GM21526 (cell line): ENCODE measurements around the gene PRIMA1.

Experiments used
- ATAC-seq: cut with Tn5 transposase; IDR thresholded peaks from one replicate; pipeline ENCODE4 v1.9.1; 2021; ENCODE audit warnings: moderate library complexity; ENCODE audit not compliant: unreplicated experiment, low FRiP score

The PRIMA1 gene

DNA sequence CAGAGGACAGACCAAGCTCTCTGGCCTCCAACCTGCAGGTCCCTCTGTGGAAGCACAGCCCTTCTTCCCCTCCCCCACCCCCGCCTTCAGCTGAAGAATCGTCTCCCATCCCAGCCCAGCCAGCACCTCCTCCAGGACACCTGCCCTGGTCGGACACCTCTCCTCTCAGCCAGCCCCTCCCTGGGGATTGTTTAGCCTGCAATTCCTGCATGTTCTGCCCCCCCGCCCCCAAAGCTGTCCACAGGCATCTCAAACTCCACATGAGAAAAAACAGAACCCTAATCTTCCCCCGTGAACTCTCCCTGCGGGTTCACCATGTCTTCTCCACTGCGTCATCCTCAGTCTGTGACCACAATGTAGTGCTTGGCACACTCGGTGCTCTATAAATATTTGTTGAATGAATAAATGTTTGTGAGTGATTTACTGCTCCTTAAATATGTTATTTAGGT lies 24.1 kb downstream of the PRIMA1 start:
- no peak for ATAC-seq

- ATAC-seq, result no peak
Measured at GRCh38 chr14:93759719-93760307, 28.5 kb downstream of the PRIMA1 start.

DNA sequence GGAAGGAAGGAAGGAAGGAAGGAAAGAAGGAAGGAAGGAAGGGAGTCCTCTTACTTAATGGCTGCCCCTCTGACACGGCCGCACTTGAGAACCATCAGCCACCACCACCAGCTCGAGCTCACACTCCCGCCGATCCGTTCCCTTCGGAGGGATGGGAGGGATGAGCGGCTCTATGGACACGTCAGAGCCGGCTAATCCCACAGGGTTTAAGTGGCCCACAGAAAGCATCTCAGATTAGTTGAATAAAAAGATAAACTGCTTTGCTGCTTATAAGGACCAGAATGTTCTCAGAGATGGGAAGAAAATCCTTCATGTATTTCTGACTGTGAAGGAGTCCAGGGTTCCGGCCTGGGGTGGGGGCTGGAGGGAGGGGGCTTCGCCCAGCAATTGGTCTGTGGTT lies 31.1 kb downstream of the PRIMA1 start:
- no peak for ATAC-seq

GRCh38 chr14:93753647-93754046 lies 34.6 kb downstream of the PRIMA1 start:
- ATAC-seq, result no peak

DNA sequence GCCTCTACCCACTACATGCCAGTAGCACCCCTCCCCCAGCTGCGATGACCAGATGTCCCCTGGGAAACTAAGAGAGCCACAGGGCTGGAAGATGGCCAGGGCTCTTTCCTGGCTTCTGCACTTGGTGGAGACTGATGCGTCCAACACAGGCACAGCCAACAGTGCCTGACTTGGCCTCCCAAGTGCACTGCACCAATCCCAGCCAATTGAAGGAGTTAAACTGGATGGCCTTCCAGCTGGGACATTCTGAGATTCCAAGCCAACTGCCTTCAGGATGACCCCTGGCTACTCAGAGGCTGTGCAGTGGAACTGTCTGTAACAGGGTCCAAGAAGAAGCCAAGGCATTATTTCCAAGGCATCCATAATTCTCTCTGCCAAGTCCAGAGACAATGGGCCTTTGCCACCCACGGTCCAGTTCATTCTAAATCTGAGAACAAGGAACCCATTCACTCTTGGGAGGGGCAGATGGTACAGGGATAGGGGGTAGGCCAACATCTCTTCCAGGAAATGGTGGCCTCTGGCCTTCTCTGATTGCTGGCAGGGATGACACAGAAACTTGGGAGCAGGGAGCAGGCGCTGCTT lies 35.2 kb downstream of the PRIMA1 start:
- no peak for ATAC-seq

DNA sequence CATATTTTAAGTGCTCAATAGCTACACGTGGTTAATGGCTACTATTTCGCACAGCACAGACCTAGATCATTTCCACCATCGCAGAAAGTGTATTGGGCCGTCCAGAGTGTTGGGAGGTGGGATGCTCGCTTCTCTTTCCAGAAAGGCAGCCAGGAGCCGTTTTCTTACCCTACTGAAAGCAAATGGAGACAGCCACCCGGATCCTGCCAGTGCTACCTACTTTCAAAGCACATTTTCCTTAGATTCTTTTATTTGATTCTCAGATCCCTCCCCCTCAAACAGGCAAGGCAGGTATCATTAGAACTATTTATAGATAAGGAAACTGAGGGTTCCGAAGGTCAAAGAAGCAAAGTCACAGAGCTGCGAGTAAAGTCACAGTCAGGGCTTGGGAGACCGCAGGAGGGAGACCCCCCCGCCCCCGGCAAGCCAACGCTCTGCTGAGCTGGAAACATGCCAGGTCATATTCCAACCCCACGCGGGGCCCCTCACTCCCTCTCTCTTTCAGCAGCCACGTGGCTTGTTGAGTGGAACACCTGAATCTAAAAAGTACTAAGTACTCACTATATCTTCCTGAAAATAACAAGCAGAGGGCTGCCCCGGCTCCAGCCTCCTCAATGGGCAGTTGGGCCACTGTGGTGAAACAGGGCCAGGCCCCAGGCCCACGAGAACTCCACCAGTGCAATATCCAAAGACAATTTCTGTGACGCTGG lies 36.2 kb downstream of the PRIMA1 start:
- ATAC-seq, result no peak

DNA sequence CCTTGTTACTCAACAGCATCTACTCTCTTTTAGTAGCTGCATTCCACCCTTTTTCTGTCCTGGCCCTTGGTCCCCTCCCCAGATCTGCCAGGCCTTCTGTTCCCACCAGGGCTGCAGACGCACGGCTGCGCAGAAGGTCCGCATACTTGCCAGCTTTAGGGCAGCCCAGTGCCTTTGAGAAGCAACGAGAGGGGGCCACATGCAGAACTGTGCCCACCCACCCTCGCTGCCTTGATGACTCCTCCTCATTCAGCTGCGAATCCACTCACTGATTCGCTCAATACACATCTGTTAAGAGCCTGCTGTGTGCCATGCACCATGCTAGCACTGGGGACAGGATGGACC lies 39.2 kb downstream of the PRIMA1 start:
- ATAC-seq, result no peak

DNA sequence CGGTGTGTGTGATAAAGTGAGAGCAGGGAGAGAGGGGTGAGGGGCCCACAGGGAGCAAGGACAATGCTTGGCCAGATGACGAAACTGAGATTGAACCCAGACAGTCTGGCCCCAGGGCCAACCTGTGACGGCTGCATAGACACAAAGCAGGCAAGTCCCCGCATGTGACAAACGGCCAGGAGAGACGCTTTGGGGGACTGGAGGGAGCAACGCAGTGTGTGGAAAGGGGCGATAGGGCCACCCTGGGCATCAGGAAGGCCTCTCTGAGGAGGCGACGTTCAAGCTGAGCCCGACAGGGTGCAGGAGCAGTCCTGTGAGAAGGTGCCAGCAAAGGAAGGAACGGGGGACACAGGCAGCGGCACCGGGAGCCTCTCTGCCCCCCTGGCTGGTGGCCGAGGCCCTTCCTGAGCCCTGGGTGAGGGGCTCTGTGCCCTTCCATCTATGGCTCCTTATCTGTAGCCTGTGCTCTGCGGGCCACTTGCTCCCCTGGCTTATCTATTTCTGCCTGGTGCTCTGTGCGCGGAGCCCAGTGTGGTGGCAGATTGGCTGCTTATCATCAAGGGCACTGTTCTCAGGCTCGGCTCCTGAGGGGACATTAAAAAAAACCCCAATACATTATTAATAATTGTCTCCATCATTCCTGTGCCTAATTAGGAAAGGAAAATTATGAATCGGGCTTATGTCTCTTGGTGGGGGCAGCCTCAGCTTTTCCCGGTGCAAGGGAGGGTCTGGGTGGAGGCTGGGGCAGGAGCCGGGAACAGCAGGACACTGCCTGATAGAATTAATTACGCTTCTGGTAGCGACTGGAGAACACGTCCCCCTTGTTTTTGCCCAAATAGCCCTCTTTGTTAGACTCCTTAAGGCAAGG lies 39.8 kb downstream of the PRIMA1 start:
- ATAC-seq, result no peak

- no peak for ATAC-seq
Measured at GRCh38 chr14:93747560-93747959, 40.7 kb downstream of the PRIMA1 start.

DNA sequence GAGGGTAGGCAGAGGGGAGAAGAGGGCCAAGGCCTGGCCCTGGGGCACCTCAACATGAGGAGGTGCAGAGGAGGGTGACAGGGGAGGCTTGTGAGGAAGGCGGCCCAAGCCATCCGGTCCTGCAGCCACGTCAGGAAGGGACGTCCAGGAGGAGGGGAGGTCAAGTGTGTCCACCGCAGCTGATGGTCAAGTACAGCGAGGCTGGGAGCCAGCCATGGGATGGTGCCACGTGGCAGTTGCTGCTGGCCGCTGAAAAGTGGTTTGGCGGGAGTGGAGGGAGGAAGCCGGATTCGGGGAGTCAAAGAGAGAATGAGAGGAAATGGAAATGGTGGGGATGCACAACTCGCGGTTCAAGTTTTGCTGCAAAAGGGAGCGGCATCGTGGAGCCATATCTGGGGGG lies 41.2 kb downstream of the PRIMA1 start:
- no peak for ATAC-seq

- ATAC-seq, result no peak
Measured at GRCh38 chr14:93745603-93746273, 42.5 kb downstream of the PRIMA1 start.

GRCh38 chr14:93744876-93745275 lies 43.4 kb downstream of the PRIMA1 start:
- no peak for ATAC-seq

DNA sequence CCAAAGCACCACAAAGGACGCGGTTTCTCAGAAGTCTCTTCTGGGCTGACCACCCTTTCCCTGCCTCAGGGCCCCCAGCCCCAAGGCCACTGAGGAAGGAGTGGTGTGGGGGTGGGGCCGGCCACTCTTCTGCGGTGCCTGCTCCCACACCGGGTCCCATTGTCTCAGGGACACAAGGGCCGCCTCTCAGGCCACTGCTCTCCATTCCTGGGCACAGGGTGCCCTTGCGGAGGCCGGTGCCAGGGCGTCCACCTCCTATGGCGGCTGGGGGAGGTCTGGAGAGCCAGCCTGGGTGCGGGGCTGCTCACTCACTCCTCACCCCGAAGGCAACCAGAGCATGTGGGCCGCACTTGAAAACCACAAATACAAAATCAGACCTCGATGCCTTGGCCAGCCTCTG lies 44.1 kb downstream of the PRIMA1 start:
- ATAC-seq, result no peak

DNA sequence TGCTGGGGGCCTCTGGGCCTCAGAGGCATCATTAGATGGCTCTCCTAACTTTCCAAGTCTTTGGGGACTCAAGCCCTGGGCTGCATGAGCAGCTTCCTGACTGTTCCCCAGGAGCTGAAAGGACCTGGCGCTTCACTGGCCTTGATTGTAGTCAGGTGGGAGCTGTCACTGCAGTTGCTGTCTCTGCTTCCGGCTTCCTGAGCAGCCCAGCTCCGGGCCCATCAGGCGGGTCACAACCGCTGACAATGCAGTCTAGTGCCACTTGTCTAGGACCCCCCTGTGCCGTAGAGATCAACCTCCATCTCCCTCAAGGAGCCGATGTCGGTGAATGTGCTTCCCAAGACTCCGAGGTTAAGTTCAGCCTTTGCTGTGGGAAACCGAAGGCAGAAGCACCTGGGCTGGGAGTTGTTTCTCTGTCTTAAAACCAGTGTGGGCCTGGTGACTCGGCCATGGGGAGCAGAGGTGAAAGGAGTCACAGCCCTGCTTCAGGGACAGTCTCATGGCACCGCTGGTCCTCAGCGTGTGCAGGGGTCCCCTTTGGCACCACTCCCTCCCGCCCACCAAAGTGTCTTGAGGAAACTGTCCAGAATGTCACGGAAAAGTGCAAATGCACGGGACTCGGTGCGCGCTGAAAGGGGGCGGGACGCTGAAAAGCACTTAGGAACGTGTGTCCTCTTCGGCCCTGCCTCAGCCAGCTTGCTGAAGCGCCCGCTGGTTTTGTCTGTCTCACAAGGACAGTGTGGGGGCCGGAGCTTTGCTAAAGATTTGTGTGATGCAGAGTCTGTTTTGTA lies 44.8 kb downstream of the PRIMA1 start:
- ATAC-seq, result no peak

GRCh38 chr14:93742761-93743160 lies 45.5 kb downstream of the PRIMA1 start:
- no peak for ATAC-seq

GRCh38 chr14:93741556-93742230 lies 46.6 kb downstream of the PRIMA1 start:
- no peak for ATAC-seq

- no peak for ATAC-seq
Measured at GRCh38 chr14:93737634-93738033, 50.7 kb downstream of the PRIMA1 start.

DNA sequence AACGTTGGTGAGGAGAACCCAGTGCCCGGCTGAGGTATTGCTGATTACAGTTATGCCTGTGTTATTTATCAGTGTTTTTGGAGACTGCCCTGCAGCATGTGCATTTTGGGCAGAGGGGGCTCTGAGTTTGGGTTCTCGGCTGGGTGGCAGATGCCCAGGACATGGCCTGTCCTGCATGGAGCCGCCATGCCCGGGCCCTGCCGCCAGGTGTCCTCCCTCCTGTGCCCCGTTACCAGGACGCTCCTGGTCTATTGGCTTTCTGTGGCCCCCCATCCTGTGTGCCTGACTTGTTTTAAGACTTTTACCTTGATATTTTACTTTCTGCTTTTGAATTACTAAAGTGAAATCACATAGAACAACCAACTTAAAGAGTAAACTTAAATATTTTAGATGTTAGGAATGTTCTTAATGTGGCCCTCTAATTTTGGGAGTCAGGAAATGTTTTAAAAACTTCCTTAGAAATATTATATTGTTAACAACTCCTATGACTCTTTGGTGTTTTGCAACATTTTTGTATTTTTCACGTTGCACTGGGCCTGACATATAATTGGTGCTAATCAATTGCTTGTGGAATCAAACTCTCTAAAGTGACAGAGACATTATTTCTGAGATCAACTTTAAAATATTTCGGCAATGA lies 51.8 kb downstream of the PRIMA1 start:
- no peak for ATAC-seq

GRCh38 chr14:93735206-93735605 lies 53.1 kb downstream of the PRIMA1 start:
- no peak for ATAC-seq
